ENCODE measurements around the gene GPR32.
A peak's percentile ranks its signal among the peaks of the same experiment; 100 is the strongest.
"Not testable (repeated sequence)": the region's sequence is repeated elsewhere in the genome, so short reads cannot be mapped to it uniquely, and the experiment has no call there.

Gene GPR32, protein sequence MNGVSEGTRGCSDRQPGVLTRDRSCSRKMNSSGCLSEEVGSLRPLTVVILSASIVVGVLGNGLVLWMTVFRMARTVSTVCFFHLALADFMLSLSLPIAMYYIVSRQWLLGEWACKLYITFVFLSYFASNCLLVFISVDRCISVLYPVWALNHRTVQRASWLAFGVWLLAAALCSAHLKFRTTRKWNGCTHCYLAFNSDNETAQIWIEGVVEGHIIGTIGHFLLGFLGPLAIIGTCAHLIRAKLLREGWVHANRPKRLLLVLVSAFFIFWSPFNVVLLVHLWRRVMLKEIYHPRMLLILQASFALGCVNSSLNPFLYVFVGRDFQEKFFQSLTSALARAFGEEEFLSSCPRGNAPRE

GRCh38 chr19:50770164-50770563, at the start of gene GPR32:
Gene GPR32 (plus strand): TSS chr19:50770464. CDS start chr19:50770601, 137 bp downstream.
- DNase-seq = not testable (repeated sequence)

GRCh38 chr19:50720921-50721381, 49.3 kb upstream of the GPR32 start:
- DNase-seq = no peak

DNA sequence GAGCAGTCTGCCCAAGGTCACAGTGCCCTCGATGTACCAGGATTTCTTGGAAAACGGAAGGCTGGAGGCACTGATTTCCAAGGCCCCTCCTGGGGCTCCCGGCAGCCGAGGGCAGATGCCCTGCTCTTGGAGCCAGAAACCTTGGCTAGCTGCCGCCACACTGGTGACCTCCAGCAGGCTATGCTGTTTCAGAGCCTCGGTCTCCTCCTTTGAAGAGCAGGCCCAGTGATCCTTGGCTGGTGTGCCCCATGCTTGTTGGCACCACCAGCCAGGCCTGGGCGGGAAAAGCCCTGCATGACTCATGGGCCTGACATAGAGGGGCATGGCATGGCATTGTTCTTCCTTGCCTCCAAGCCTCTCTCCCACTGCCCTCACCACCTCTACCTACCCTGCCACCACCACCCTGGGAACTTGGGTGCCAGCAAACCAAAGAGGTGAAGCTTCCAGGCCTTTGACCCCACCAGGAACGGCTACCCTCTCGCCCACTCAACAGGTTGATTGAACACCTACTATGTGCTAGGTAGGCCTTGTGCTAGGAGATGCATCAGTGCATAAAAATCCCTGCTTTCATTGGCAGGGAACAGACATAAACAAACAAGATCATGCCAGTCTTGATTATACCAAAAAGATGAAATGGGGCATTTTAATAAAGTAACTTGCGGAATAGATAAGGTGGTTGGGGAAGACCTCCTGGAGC, 48.7 kb upstream of the GPR32 start:
- DNase-seq = no peak

GRCh38 chr19:50722201-50723013, 47.9 kb upstream of the GPR32 start:
- no peak for DNase-seq

DNA sequence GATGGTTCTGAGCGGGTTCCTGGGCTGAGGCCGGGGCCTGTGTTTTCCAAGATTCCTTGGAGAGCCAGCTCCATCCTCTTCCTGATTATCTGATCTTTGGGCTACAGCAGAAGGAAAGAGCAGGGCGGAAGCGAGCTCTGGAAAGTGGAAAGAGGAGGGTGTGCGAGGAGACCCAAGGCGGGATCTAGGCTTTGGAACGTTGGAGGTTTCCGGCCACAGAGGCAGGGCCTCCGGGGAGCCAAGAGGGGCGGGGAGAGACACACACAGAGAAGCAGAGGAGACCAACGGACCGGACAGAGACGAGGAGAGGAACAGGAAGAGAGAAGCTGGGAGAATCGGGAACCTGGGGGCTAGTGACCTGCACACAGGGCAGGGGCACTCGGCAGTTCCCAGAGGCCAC, 47.2 kb upstream of the GPR32 start, which contains the start of gene CLEC11A:
Gene CLEC11A, plus strand, starts transcription at position 296 of the 400 bp plus-strand sequence. CDS start 162 bp downstream, outside the sequence.
- DNase-seq = no peak

- DNase-seq = no peak
Observed at GRCh38 chr19:50723735-50724521, 46.3 kb upstream of the GPR32 start.

GRCh38 chr19:50724522-50725217, 45.6 kb upstream of the GPR32 start:
- peak; percentile 92 for DNase-seq

DNA sequence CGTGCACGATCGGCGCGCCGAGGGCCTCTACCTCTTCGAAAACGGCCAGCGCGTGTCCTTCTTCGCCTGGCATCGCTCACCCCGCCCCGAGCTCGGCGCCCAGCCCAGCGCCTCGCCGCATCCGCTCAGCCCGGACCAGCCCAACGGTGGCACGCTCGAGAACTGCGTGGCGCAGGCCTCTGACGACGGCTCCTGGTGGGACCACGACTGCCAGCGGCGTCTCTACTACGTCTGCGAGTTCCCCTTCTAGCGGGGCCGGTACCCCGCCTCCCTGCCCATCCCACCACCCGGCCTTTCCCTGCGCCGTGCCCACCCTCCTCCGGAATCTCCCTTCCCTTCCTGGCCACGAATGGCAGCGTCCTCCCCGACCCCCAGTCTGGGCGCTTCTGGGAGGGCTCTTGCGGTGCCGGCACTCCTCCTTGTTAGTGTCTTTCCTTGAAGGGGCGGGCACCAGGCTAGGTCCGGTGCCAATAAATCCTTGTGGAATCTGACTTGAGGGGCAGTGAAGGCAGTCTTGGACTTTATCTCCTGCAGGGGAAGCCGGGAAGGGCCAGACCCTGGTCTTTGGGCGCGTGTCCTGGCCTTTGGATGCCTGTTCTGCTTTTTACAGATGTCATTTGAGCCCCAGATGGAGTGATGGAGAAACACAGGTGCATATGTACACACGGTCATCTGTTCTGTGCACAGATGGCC, 44.9 kb upstream of the GPR32 start:
- no peak for DNase-seq

GRCh38 chr19:50725911-50726230, 44.4 kb upstream of the GPR32 start:
- no peak for DNase-seq

DNA sequence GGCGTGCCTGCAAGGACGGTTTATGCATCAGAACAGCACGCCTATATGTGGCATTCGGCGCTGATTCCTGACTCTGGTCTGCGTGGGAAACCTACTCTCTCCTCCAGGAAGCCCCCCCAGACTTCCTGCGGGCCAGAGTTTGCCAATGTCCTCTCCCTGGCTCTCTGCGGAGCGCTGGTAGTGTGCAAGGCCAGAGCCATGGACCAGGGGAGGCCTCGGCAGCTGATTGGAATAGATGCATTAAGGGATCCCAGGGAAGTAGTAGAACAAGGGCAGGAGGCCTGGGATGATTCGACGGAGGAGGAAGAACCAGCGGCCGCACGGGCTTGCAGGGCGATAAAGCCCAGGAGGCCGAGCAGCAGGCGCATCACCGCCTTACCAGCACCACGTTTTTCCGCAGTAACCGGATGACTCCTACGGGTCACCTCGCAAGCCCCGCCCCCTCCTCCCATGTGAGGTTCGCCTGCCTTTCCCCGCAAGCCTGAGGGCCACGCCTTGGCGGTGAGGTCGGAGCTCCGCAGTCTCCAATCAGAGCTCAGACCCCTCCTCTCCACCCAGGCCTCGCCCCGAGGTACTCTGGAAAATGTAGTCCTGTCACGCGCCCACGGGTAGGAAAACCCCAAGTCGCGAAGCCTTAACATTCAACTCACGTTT, 42.1 kb upstream of the GPR32 start:
- peak; percentile 79 for DNase-seq

- DNase-seq = no peak
Observed at GRCh38 chr19:50729894-50730293, 40.4 kb upstream of the GPR32 start.

DNA sequence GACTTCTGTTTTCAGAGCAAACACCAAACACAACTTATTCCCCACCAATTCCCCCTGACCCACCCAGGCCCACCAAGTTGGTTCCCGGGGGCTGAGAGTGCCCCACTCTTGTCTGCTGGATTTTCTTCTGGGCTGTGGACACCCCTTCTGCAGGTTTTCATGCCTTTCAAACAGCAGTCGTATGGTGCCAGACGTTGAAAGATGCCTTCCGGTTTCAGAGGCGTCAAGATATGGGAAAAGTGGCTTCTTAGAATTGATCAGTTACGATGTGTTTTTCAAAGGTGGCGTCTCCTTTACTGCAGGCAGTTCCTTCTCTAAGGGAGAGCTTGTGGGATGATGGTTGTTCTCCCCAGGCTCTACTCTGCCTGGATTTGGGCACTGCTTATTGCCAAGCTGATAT, 34.4 kb upstream of the GPR32 start:
- DNase-seq = no peak

DNA sequence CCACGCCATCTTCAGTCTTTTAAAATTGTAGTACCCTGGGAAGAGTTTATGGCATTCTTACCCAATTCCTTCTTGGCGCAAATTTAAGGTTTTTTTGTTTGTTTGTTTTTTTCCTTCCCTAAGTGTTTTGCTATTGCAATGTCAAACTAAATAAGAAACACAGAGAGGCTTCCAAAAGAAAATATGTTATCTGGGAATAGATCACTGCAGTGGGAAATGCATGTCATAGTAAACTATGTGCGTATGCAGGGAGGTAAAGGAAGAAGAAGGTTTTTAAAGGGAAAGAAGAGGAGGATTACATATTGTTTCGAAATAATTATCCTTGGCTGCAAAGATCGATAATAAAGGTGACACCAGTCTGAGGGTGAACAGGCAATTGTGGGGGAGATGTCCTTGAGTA, 33.9 kb upstream of the GPR32 start:
- DNase-seq = no peak

DNA sequence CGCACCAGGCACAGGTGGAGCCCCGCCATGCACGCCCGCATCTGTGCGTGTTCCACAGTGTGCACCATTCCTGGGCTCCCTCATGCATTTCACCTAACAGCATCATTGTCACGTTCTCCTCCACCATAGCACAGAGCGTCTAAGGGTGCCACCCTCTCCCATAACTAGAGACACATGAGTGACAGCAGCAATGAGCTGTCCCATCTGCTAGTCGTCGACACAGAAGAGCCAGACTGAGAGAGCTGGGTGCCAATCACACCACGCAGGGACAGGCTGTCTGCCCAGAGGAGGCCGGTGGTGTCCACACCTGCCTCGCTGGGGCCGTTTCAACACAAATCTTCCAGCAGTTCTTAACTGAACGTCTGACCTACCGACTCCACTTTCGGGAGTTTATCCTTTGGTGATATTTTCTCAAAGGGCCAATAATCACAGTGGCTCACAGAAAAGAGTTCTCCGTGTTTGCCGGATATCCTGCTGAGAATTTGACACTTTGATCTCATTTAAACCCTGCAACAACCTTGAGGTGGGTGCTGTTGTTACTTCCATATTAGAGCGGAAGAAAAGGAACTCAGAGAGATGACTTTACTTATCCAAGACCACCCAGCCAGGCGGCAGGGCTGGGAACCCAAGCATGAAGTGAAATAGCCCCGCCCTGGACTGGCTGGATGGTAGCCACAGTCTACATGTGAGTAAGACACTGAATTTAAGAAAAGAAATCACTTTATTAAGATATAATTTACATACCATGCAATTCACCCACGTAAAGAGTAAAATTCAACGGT, 30.9 kb upstream of the GPR32 start:
- DNase-seq = no peak

- no peak for DNase-seq
Observed at GRCh38 chr19:50739914-50740426, 30.3 kb upstream of the GPR32 start.

DNA sequence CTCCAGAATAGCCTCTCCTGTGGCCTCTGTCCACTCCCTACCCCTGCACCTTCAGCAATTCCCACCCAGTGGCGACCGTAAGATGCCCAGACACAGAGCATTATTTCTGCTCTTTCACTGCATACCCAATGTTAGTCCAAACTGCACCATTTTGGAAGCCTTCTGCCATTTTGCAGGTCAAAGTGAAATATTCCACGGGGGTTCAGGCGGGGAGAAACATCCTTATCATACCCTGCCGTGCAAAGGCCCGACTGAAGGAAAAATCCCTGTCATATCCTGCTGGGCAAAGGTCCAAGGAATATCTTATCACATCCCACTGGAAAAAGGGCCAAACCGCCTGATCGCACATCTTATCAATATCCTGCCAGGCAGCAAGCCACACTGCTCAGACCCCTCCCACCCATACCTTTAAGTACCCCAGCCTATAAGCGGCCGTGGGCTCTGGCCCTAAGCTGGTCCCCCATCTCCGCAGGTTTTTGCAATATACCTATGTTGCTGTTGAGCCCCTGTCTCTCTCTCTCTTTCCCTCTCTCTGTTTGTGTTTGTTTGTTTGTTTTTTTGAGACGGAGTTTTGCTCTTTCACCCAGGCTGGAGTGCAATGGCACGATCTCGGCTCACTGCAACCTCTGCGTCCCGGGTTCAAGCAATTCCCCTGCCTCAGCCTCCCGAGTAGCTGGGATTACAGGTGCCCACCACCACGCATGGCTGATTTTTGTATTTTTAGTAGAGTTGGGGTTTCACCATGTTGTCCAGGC, 28.9 kb upstream of the GPR32 start:
- no peak for DNase-seq

- no peak for DNase-seq
Observed at GRCh38 chr19:50743537-50743936, 26.7 kb upstream of the GPR32 start.

DNA sequence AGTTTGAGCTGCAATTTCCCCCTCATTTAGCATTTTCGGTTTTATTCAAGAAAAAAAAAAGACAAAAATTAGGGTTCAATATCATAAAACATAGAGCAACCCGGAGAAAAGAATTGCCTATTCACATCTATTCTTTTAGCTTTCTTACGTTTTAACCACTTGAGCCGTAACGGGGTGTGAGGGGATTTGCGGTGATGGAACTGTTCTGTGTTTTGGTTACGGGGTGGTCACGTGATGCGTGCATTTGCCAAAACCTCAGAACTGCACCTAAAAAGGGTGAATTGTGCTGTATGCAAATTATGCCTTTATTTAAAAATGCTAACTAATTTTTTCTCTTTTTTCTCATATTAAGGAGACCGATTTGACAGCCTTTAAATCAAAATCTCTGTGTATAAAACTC, 25.0 kb upstream of the GPR32 start:
- DNase-seq = no peak

DNA sequence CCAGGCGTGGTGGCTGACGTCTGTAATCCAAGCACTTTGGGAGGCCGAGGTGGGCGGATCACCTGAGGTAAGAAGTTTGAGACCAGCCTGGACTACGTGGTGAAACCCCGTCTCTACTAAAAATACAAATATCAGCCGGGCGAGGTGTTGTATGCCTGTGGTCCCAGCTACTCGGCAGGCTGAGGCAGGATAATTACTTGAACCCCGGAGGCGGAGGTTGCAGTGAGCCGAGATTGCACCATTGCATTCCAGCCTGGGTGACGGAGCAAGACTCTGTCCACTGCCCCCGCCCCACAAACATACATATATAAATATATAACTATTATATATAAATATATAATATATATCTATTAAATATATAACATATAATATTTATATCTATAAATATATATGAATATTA, 23.1 kb upstream of the GPR32 start:
- DNase-seq = not testable (repeated sequence)

All from stimulated activated CD4-positive, alpha-beta T cell treated with anti-CD3 and anti-CD28 coated beads, Interleukin-4, amount 100 ng/mL, for 1 hour (primary cell).